NCI-H524 treated with DMSO at 0.1 percent for 48 hours (cell line): ENCODE measurements around the gene GLI2.

ENCODE experiments used
- DNase-seq: peaks from one replicate; lab custom pipeline; 2025; lab: John Stamatoyannopoulos, UW

Gene GLI2

GRCh38 chr2:120758181-120759144, 22.8 kb downstream of the GLI2 start:
- no peak for DNase-seq

- DNase-seq: no peak
Measured at GRCh38 chr2:120759543-120760331, 24.1 kb downstream of the GLI2 start.

- no peak for DNase-seq
Measured at GRCh38 chr2:120760446-120761135, 24.9 kb downstream of the GLI2 start.

GRCh38 chr2:120761164-120761861, 25.6 kb downstream of the GLI2 start:
- DNase-seq: no peak

GRCh38 chr2:120761911-120762310, 26.2 kb downstream of the GLI2 start:
- no peak for DNase-seq

GRCh38 chr2:120762341-120763061, 26.8 kb downstream of the GLI2 start:
- no peak for DNase-seq

- DNase-seq: no peak
Measured at GRCh38 chr2:120763508-120763907, 27.8 kb downstream of the GLI2 start.

- no peak for DNase-seq
Measured at GRCh38 chr2:120763931-120764330, 28.3 kb downstream of the GLI2 start.

- no peak for DNase-seq
Measured at GRCh38 chr2:120764492-120764891, 28.8 kb downstream of the GLI2 start.

- DNase-seq: no peak
Measured at GRCh38 chr2:120764991-120765677, 29.5 kb downstream of the GLI2 start.

GRCh38 chr2:120765678-120766469, 30.2 kb downstream of the GLI2 start:
- no peak for DNase-seq

- DNase-seq: no peak
Measured at GRCh38 chr2:120766470-120767351, 31.0 kb downstream of the GLI2 start.

GRCh38 chr2:120767486-120768005, 31.9 kb downstream of the GLI2 start:
- no peak for DNase-seq

GRCh38 chr2:120768112-120769048, 32.7 kb downstream of the GLI2 start:
- no peak for DNase-seq

GRCh38 chr2:120769076-120769786, 33.6 kb downstream of the GLI2 start:
- no peak for DNase-seq

- no peak for DNase-seq
Measured at GRCh38 chr2:120769787-120770120, 34.1 kb downstream of the GLI2 start.

- no peak for DNase-seq
Measured at GRCh38 chr2:120770176-120770575, 34.5 kb downstream of the GLI2 start.
